Hepatocyte (in vitro differentiated cells): ENCODE results near the gene NPC1.

ENCODE experiments used
- EZH2 ChIP-seq: fragments of 200-600 bp; sonication (generic); IDR thresholded peaks from 2 replicates; pipeline ENCODE4 v1.6.1; 2016; ENCODE audit warnings: antibody characterized with exemption, mild to moderate bottlenecking, borderline replicate concordance
- TF ChIP-seq, protein P1 (sequence below): fragments of 200-600 bp; sonication (generic); IDR thresholded peaks from 2 replicates; pipeline ENCODE4 v1.5.1; 2016; ENCODE audit warnings: antibody characterized with exemption, mild to moderate bottlenecking; ENCODE audit not compliant: poor library complexity

DNA sequence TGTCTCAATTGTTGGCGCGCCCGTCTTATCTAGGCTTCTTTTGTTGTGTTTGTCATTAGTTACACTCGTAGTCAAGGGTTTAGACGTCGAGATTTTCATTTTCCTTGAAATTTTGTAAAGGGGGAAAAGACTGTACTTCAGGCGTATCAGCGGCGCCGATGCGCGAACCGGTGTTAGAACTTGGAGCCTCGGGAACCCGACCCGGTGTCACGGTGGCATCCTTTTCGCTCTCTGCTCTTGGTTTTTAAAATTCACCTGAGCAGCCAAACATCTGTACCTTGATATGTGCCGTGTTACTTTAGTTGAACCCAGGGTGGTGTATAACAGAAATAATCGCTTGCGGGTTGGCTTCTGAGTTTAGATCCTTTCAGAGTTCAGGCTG lies 82.4 kb downstream of the NPC1 start:
- TF ChIP-seq, protein P1, sequence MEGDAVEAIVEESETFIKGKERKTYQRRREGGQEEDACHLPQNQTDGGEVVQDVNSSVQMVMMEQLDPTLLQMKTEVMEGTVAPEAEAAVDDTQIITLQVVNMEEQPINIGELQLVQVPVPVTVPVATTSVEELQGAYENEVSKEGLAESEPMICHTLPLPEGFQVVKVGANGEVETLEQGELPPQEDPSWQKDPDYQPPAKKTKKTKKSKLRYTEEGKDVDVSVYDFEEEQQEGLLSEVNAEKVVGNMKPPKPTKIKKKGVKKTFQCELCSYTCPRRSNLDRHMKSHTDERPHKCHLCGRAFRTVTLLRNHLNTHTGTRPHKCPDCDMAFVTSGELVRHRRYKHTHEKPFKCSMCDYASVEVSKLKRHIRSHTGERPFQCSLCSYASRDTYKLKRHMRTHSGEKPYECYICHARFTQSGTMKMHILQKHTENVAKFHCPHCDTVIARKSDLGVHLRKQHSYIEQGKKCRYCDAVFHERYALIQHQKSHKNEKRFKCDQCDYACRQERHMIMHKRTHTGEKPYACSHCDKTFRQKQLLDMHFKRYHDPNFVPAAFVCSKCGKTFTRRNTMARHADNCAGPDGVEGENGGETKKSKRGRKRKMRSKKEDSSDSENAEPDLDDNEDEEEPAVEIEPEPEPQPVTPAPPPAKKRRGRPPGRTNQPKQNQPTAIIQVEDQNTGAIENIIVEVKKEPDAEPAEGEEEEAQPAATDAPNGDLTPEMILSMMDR, result no peak
- TF ChIP-seq EZH2, result no peak
